NB4 (cell line): Measurements from ENCODE around the gene PTCH1.

Experiments used
- CTCF ChIP-seq: IDR thresholded peaks from one replicate; pipeline ENCODE4 v1.5.1; 2012; ENCODE audit warnings: low read depth, low read length
- MAX ChIP-seq: IDR thresholded peaks from 2 replicates; pipeline ENCODE4 v1.6.1; 2011; ENCODE audit warnings: low read depth, low read length
- MYC ChIP-seq: IDR thresholded peaks from 2 replicates; pipeline ENCODE4 v1.6.1; 2011; ENCODE audit warnings: low read depth, low read length

GRCh38 chr9:95449016-95449415 lies 67.8 kb downstream of the PTCH1 start:
- TF ChIP-seq MYC: no peak
- TF ChIP-seq CTCF: no peak
- TF ChIP-seq MAX: no peak
